HepG2 (cell line): ENCODE data around the gene RNU1-2. TPM values are rescaled to one million over a fixed set of nuclear protein-coding genes. Genes with fewer than 3 reads are reported as not detected.
"Not testable (repeated sequence)": the region's sequence is repeated elsewhere in the genome, so short reads cannot be mapped to it uniquely, and the experiment has no call there.

Experiments
- ATAC-seq: fragments of 200-7000 bp; cut with Tn5 transposase; 3 replicates; pipeline ENCODE4 v1.9.1; 2020; ENCODE audit warnings: mild to moderate bottlenecking, moderate library complexity
- Bru-seq: library from RNA; stranded (reverse); fragments of 400-500 nt; gene quantifications from one replicate; lab custom pipeline; 2021; lab: Mats Ljungman, UMichigan
- BruChase-seq, 2 experiments: library from RNA; stranded (reverse); fragments of 400-500 nt; gene quantifications; one replicate each; lab custom pipeline; 2021; lab: Mats Ljungman, UMichigan
- BruUV-seq: library from RNA; stranded (reverse); fragments of 400-500 nt; replicated peaks from 2 replicates; lab custom pipeline; 2021; lab: Mats Ljungman, UMichigan
- CTCF ChIA-PET: fragments of 300-600 bp; formaldehyde crosslinking; extraction: SDS; loops from one replicate; lab custom pipeline; 2021; ENCODE audit warnings: low total read pairs, inconsistent platforms, low intra/inter-chr PET ratio; lab: Yijun Ruan, JAX
- POLR2A ChIA-PET: fragments of 350-600 bp; sonication (Branson Sonifier 250); formaldehyde crosslinking; loops from one replicate; lab custom pipeline; 2020; ENCODE audit warnings: antibody characterized with exemption, inconsistent platforms; lab: Yijun Ruan, JAX
- DNase-seq: peaks from one replicate; pipeline ENCODE4 v3.0.0-alpha.2; 2015; ENCODE audit warnings: low spot score
- FAIRE-seq: peaks from 3 replicates; lab custom pipeline; 2011; peaks lifted over from hg19 to GRCh38; lab: Jason Lieb, UNC
- H2AFZ ChIP-seq: one replicate; pipeline ENCODE4 v1.6.1; 2011; ENCODE audit warnings: low read length, inconsistent platforms
- H3K27ac ChIP-seq: fragments of 300-600 bp; 3 replicates; pipeline ENCODE4 v1.8.0; 2011; ENCODE audit warnings: mixed run types, mild to moderate bottlenecking, mixed read lengths, low read length, inconsistent platforms; ENCODE audit not compliant: insufficient read depth; ENCODE audit errors: extremely low read length
- H3K27me3 ChIP-seq, 2 experiments: fragments of 200-600 bp in 1 of 2; 2 replicates in 1 of 2; 3 replicates in 1 of 2; pipeline versions ENCODE4 v1.6.0 to v1.8.0; 2011; ENCODE audit warnings: low read length in 2 of 2, mild to moderate bottlenecking in 2 of 2, moderate library complexity in 2 of 2, inconsistent platforms in 1 of 2; ENCODE audit not compliant: insufficient read depth in 2 of 2, control insufficient read depth in 1 of 2
- H3K36me3 ChIP-seq, 2 experiments: fragments of 200-600 bp in 1 of 2; replicated peaks in 1 of 2; 2 replicates in 1 of 2; 3 replicates in 1 of 2; pipeline versions ENCODE4 v1.5.1 to v1.8.0; 2011; ENCODE audit warnings: low read length in 2 of 2, inconsistent platforms in 1 of 2; ENCODE audit not compliant: insufficient read depth in 2 of 2, control insufficient read depth in 1 of 2
- H3K4me1 ChIP-seq: 2 replicates; pipeline ENCODE4 v1.5.1; 2012; ENCODE audit warnings: low read length, inconsistent platforms; ENCODE audit not compliant: insufficient read depth
- H3K4me2 ChIP-seq: 2 replicates; pipeline ENCODE4 v1.6.0; 2011; ENCODE audit warnings: low read depth, low read length, inconsistent platforms
- H3K4me3 ChIP-seq, 3 experiments: fragments of 200-600 bp in 1 of 3; sonication (generic), shearing (Covaris generic) in 1 of 3; replicated peaks in 1 of 3; 2 replicates each; pipeline ENCODE4 v1.5.1; 2011 to 2016; ENCODE audit warnings: low read length in 3 of 3, inconsistent platforms in 2 of 3, low read depth in 2 of 3, mild to moderate bottlenecking in 2 of 3, control low read depth in 1 of 3, mixed read lengths in 1 of 3; ENCODE audit not compliant: insufficient read depth in 1 of 3
- H3K79me2 ChIP-seq: one replicate; pipeline ENCODE4 v1.6.1; 2011; ENCODE audit warnings: low read length, inconsistent platforms; ENCODE audit not compliant: insufficient read depth
- H3K9ac ChIP-seq: 2 replicates; pipeline ENCODE4 v1.6.0; 2011; ENCODE audit warnings: mild to moderate bottlenecking, low read depth, low read length, inconsistent platforms; ENCODE audit not compliant: insufficient read depth
- H3K9me3 ChIP-seq: 2 replicates; pipeline ENCODE4 v1.5.1; 2012; ENCODE audit warnings: mild to moderate bottlenecking, low read length
- H4K20me1 ChIP-seq: 2 replicates; pipeline ENCODE4 v1.6.0; 2011; ENCODE audit warnings: inconsistent platforms, mild to moderate bottlenecking, low read length, moderate library complexity; ENCODE audit not compliant: insufficient read depth
- ARNTL ChIP-seq: sonication (generic); formaldehyde crosslinking; IDR thresholded peaks from 2 replicates; pipeline ENCODE4 v1.4.0; 2020; ENCODE audit warnings: mild to moderate bottlenecking, missing genetic modification reagents
- ATF2 ChIP-seq: sonication (generic); formaldehyde crosslinking; IDR thresholded peaks from 2 replicates; pipeline ENCODE4 v1.4.0; 2020; ENCODE audit warnings: missing genetic modification reagents
- ELF1 ChIP-seq: sonication (generic); formaldehyde crosslinking; IDR thresholded peaks from 2 replicates; pipeline ENCODE4 v1.4.0; 2020; ENCODE audit warnings: missing genetic modification reagents
- KMT2B ChIP-seq: IDR thresholded peaks from 2 replicates; pipeline ENCODE4 v1.6.1; 2016; ENCODE audit warnings: missing genetic modification reagents, missing compliant biosample characterization
- NCOA2 ChIP-seq: sonication (generic); formaldehyde crosslinking; IDR thresholded peaks from 2 replicates; pipeline ENCODE4 v1.8.0; 2022; ENCODE audit warnings: inconsistent platforms
- NR2F2 ChIP-seq: IDR thresholded peaks from 2 replicates; pipeline ENCODE4 v1.6.1; 2012; ENCODE audit warnings: low read depth, inconsistent platforms, borderline replicate concordance
- SAFB2 ChIP-seq: sonication (generic); formaldehyde crosslinking; IDR thresholded peaks from 2 replicates; pipeline ENCODE4 v1.5.1; 2020; ENCODE audit warnings: missing genetic modification reagents, low read depth, mild to moderate bottlenecking, borderline replicate concordance
- SNAPC4 ChIP-seq: sonication (generic); formaldehyde crosslinking; IDR thresholded peaks from 2 replicates; pipeline ENCODE4 v1.4.0; 2020; ENCODE audit warnings: mild to moderate bottlenecking, missing genetic modification reagents
- YEATS4 ChIP-seq: sonication (generic); formaldehyde crosslinking; IDR thresholded peaks from 2 replicates; pipeline ENCODE4 v1.4.0; 2020; ENCODE audit warnings: missing genetic modification reagents, borderline replicate concordance
- ZNF264 ChIP-seq: sonication (generic); formaldehyde crosslinking; IDR thresholded peaks from 2 replicates; pipeline ENCODE4 v1.4.0; 2020; ENCODE audit warnings: missing genetic modification reagents
- ZNF747 ChIP-seq: sonication (generic); formaldehyde crosslinking; IDR thresholded peaks from 2 replicates; pipeline ENCODE4 v1.8.1; 2023; ENCODE audit warnings: missing genetic modification reagents, mild to moderate bottlenecking, borderline replicate concordance
- ZNF792 ChIP-seq: IDR thresholded peaks from 2 replicates; pipeline ENCODE4 v1.6.1; 2016
- WGBS: methylation state at CpG from one replicate; pipeline ENCODE4 v1.1.6; 2017; ENCODE audit warnings: low lambda C conversion rate; 5-methylcytosine and 5-hydroxymethylcytosine counted together
- in situ Hi-C: cut with HindIII; loops from 2 replicates; pipeline ENCODE4 v1.10.0; 2017; ENCODE audit warnings: low pct_unique_long_range_greater_than_20kb; ENCODE audit not compliant: extremely low pct_ligation_motif_present
- intact Hi-C: fragments of 100-400 bp; cut with micrococcal nuclease; formaldehyde crosslinking; loops from one replicate; pipeline ENCODE4 v1.10.0; 2022; ENCODE audit not compliant: unreplicated experiment
- long read RNA-seq, 2 experiments: library from RNA in 1 of 2; library from polyadenylated mRNA in 1 of 2; stranded (forward) in 1 of 2; unstranded in 1 of 2; transcript quantifications; one replicate each; pipeline ENCODE4 v2.0.0, GENCODE V29; 2019 to 2022
- polyA minus RNA-seq, 3 experiments: library from RNA; depleted of rRNA, polyadenylated mRNA; stranded (reverse); fragments of >200 nt; gene quantifications; 2 replicates each; pipeline ENCODE4 v1.2.3, GENCODE V29; 2011; ENCODE audit warnings: low replicate concordance in 1 of 3
- polyA plus RNA-seq, 8 experiments: library from polyadenylated mRNA; depleted of rRNA in 3 of 8; stranded (reverse) in 7 of 8; unstranded in 1 of 8; fragments of >200 nt; fragmentation: Illumina TruSeq in 4 of 8; extraction: Trizol in 4 of 8; gene quantifications; 2 replicates each; pipeline versions ENCODE4 v1.2.1 to v1.2.3, GENCODE V29; 2011 to 2016; ENCODE audit warnings: low read depth in 4 of 8, missing spikeins in 1 of 8, mixed read lengths in 1 of 8; ENCODE audit not compliant: insufficient read depth in 1 of 8
- total RNA-seq, 5 experiments: library from RNA; depleted of rRNA; stranded (reverse); fragments of >200 nt; fragmentation: Illumina TruSeq; extraction: Trizol; gene quantifications; 2 replicates each; pipeline ENCODE4 v1.2.3, GENCODE V29; 2016; ENCODE audit warnings: low read depth in 1 of 5

The RNU1-2 gene
- total RNA-seq (2016; rRNA removed; fragmentation: Illumina TruSeq; extraction: Trizol) (859 and 11,018 TPM in 2 replicates), polyA plus RNA-seq (2011; rRNA removed) (under 0.01 TPM in 2 replicates), polyA minus RNA-seq (2011; rRNA and poly(A)+ RNA removed; ENCODE audit: low replicate concordance) (12,820 and 15,604 TPM in 2 replicates), Bru-seq, nascent RNA (percentile 88 among the genes with signal in this experiment), BruChase-seq, experiment 1, labeled RNA remaining after a 6-hour chase (percentile 33 among the genes with signal in this experiment), BruChase-seq, experiment 2, labeled RNA remaining after a 2-hour chase (percentile 40 among the genes with signal in this experiment)
- total RNA-seq (2016; cell fraction: cytosol; rRNA removed; fragmentation: Illumina TruSeq; extraction: Trizol; ENCODE audit: low read depth) = 16,281 and 17,236 TPM in 2 replicates
- 1,309 and 10,613 TPM in 2 replicates for total RNA-seq (2016; cell fraction: insoluble cytoplasmic fraction; rRNA removed; fragmentation: Illumina TruSeq; extraction: Trizol)
- total RNA-seq (2016; cell fraction: membrane; rRNA removed; fragmentation: Illumina TruSeq; extraction: Trizol) = 2,848 and 3,475 TPM in 2 replicates
- total RNA-seq (2016; cell fraction: nucleus; rRNA removed; fragmentation: Illumina TruSeq; extraction: Trizol) = 52,466 and 64,417 TPM in 2 replicates
- polyA plus RNA-seq (2011; cell fraction: cytosol; rRNA removed) = under 0.01 TPM in 2 replicates
- under 0.01 TPM in 2 replicates for polyA plus RNA-seq (2011; cell fraction: nucleus; rRNA removed)
- polyA plus RNA-seq (2012) = 78.2 TPM in 1 of 2 replicates, not detected in the other
- 27.3 and 44.4 TPM in 2 replicates for polyA plus RNA-seq (2016; cell fraction: cytosol; fragmentation: Illumina TruSeq; extraction: Trizol; ENCODE audit: low read depth)
- not detected in 2 replicates for polyA plus RNA-seq (2016; cell fraction: insoluble cytoplasmic fraction; fragmentation: Illumina TruSeq; extraction: Trizol; ENCODE audit: low read depth)
- polyA plus RNA-seq (2016; cell fraction: membrane; fragmentation: Illumina TruSeq; extraction: Trizol; ENCODE audit: low read depth) = not detected in 2 replicates
- 32.8 TPM in 1 of 2 replicates, not detected in the other for polyA plus RNA-seq (2016; cell fraction: nucleus; fragmentation: Illumina TruSeq; extraction: Trizol; ENCODE audit: insufficient read depth, low read depth)
- polyA minus RNA-seq (2011; cell fraction: cytosol; rRNA and poly(A)+ RNA removed) = 90,102 and 105,040 TPM in 2 replicates
- polyA minus RNA-seq (2011; cell fraction: nucleus; rRNA and poly(A)+ RNA removed) = 42,574 and 58,030 TPM in 2 replicates
- long read RNA-seq, experiment 1 = 0 reads
- long read RNA-seq, experiment 2 = 0 reads

DNA sequence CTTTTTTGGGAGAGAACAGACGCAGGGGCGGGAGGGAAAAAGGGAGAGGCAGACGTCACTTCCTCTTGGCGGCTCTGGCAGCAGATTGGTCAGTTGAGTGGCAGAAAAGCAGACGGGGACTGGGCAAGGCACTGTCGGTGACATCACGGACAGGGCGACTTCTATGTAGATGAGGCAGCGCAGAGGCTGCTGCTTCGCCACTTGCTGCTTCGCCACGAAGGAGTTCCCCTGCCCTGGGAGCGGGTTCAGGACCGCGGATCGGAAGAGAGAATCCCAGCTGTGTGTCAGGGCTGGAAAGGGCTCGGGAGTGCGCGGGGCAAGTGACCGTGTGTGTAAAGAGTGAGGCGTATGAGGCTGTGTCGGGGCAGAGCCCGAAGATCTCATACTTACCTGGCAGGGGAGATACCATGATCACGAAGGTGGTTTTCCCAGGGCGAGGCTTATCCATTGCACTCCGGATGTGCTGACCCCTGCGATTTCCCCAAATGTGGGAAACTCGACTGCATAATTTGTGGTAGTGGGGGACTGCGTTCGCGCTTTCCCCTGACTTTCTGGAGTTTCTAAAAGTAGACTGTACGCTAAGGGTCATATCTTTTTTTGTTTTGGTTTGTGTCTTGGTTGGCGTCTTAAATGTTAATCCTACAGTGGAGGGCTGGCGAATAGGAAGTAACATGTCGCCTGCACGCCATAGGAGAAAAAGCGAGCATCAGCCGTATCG lies at the start of gene RNU1-2:
TSS of gene RNU1-2 (plus strand) at position 383 of the 718 bp plus-strand sequence.
- H2AFZ ChIP-seq, in situ Hi-C loops, BruUV-seq, H3K27me3 ChIP-seq, H3K79me2 ChIP-seq, H3K9me3 ChIP-seq, H4K20me1 ChIP-seq, H3K36me3 ChIP-seq, intact Hi-C loops, CTCF ChIA-PET: not testable (repeated sequence)
- POLR2A ChIA-PET = interaction anchor here (0.6 to 1.6 kb wide), 7 partner anchors 8 to 382 kb away, joined by 3 to 42 read pairs (median 4); partner anchors contain the start of gene RNU1-1
- H3K4me2 ChIP-seq = peak within 1 kb of the TSS; percentile 80
- peak; percentile 42 for FAIRE-seq
- peak within 1 kb of the TSS; percentile 73 for H3K9ac ChIP-seq
- ATAC-seq = peak; percentile 100
- peaks cover 12% of the 10 kb centered on the region for H3K4me1 ChIP-seq
- H3K4me3 ChIP-seq = peak within 1 kb of the TSS; percentile 47 to 73 (median 50)
- DNase-seq = peak; percentile 94
- H3K27ac ChIP-seq = peak within 1 kb of the TSS; percentile 85
- WGBS = 0% methylated on average over 12 of the region's 39 CpGs
- TF ChIP-seq YEATS4 (0 out of 2 replicates have a peak, but pooled peaks have one; percentile 32), NR2F2 (peak; percentile 60), ELF1 (CRISPR knock-in tag) (peak; percentile 30; the same call in 1 of the 2 replicates), KMT2B (peak; percentile 61; the same call in 1 of the 2 replicates), ATF2 (peak; percentile 75), ZNF264 (CRISPR knock-in tag) (peak; percentile 60), ARNTL (0 out of 2 replicates have a peak, but pooled peaks have one; percentile 33), NCOA2 (peak; percentile 58), ZNF792 (CRISPR knock-in tag) (0 out of 2 replicates have a peak, but pooled peaks have one; percentile 43), SAFB2 (CRISPR knock-in tag) (0 out of 2 replicates have a peak, but pooled peaks have one; percentile 57), ZNF747 (CRISPR knock-in tag) (0 out of 2 replicates have a peak, but pooled peaks have one; percentile 30), SNAPC4 (peak; percentile 100)
